HL-60 (cell line): ENCODE measurements around the gene HOTAIR.

ENCODE experiments used
- DNase-seq, 2 experiments: peaks; one replicate each; pipeline ENCODE4 v3.0.0-alpha.2; 2010 to 2020; ENCODE audit warnings: low read depth in 1 of 2, low spot score in 1 of 2
- H3K27ac ChIP-seq: fragments of 250-450 bp; sonication (Bioruptor Pico); replicated peaks from 2 replicates; pipeline ENCODE4 v1.5.1; 2020; ENCODE audit warnings: mild to moderate bottlenecking, moderate library complexity
- H3K27me3 ChIP-seq: fragments of 250-450 bp; sonication (Bioruptor Pico); 2 replicates; pipeline ENCODE4 v1.5.1; 2021; ENCODE audit warnings: mild to moderate bottlenecking, moderate library complexity; ENCODE audit not compliant: insufficient read depth, poor library complexity, severe bottlenecking
- H3K4me3 ChIP-seq: replicated peaks from 2 replicates; pipeline ENCODE4 v1.5.1; 2011; ENCODE audit warnings: mild to moderate bottlenecking, control low read depth, low read length; ENCODE audit not compliant: insufficient read depth
- CTCF ChIP-seq: IDR thresholded peaks from one replicate; pipeline ENCODE4 v1.5.1; 2011; ENCODE audit warnings: low read length, control low read depth, inconsistent platforms; ENCODE audit not compliant: insufficient read depth
- GABPA ChIP-seq: IDR thresholded peaks from 2 replicates; pipeline ENCODE4 v1.6.1; 2012; ENCODE audit warnings: low read depth
- POLR2AphosphoS5 ChIP-seq: IDR thresholded peaks from 2 replicates; pipeline ENCODE4 v1.6.1; 2012; ENCODE audit warnings: low read depth
- REST ChIP-seq: IDR thresholded peaks from 2 replicates; pipeline ENCODE4 v1.6.1; 2012; ENCODE audit warnings: low read depth; ENCODE audit not compliant: insufficient replicate concordance
- SPI1 ChIP-seq: IDR thresholded peaks from 2 replicates; pipeline ENCODE4 v1.6.1; 2012; ENCODE audit warnings: low read depth, mild to moderate bottlenecking, borderline replicate concordance

HOTAIR gene

GRCh38 chr12:53996240-53997203 is 21.8 kb upstream of the HOTAIR start:
- Histone ChIP-seq H3K27ac (no peak overlapping the region), H3K4me3 (no peak overlapping the region), H3K27me3 (peaks cover 97% of the 10 kb centered on the region)
- no peak for DNase-seq
- no peak for TF ChIP-seq GABPA
- TF ChIP-seq REST, result no peak
- TF ChIP-seq SPI1, result no peak
- no peak for TF ChIP-seq POLR2AphosphoS5
- no peak for TF ChIP-seq CTCF

- H3K27ac ChIP-seq, result no peak overlapping the region
- TF ChIP-seq POLR2AphosphoS5 (no peak), REST (no peak), GABPA (no peak), CTCF (no peak), SPI1 (no peak)
- DNase-seq, result peak in 1 of 2 experiments; percentile 58
- peaks cover 97% of the 10 kb centered on the region for H3K27me3 ChIP-seq
- no peak overlapping the region for H3K4me3 ChIP-seq
These were observed 20.9 kb upstream of the HOTAIR start for GRCh38 chr12:53995378-53996239.

GRCh38 chr12:53995002-53995377 is 20.2 kb upstream of the HOTAIR start:
- no peak overlapping the region for H3K27ac ChIP-seq
- TF ChIP-seq GABPA (no peak), REST (no peak), POLR2AphosphoS5 (no peak), CTCF (no peak), SPI1 (no peak)
- H3K4me3 ChIP-seq, result no peak overlapping the region
- DNase-seq, result no peak
- H3K27me3 ChIP-seq, result peaks cover 97% of the 10 kb centered on the region
